Activated CD4-positive, alpha-beta T cell treated with anti-CD3 and anti-CD28 coated beads, Interleukin-2, amount 10 ng/mL, durations not matched to agents 24 days and 14 days (primary cell): ENCODE measurements around the gene RXRA. TPM values are rescaled to one million over a fixed set of nuclear protein-coding genes. Genes with fewer than 3 reads are reported as not detected.

Source experiments
- DNase-seq: peaks from one replicate; pipeline ENCODE4 v3.0.0; 2022
- H3K27ac Mint-ChIP-seq: one replicate; pipeline ENCODE4 v1.8.0; 2022; ENCODE audit warnings: mild to moderate bottlenecking, mixed read lengths
- H3K27me3 Mint-ChIP-seq: one replicate; pipeline ENCODE4 v1.8.0; 2022; ENCODE audit warnings: mixed read lengths
- H3K36me3 Mint-ChIP-seq: one replicate; pipeline ENCODE4 v1.8.0; 2022; ENCODE audit warnings: low read depth, mild to moderate bottlenecking, mixed read lengths
- H3K4me1 Mint-ChIP-seq: one replicate; pipeline ENCODE4 v1.8.0; 2021; ENCODE audit warnings: mixed read lengths
- H3K4me3 Mint-ChIP-seq: one replicate; pipeline ENCODE4 v1.8.0; 2022; ENCODE audit warnings: mild to moderate bottlenecking, moderate library complexity, mixed read lengths
- H3K9me3 Mint-ChIP-seq: one replicate; pipeline ENCODE4 v1.8.0; 2021; ENCODE audit warnings: mixed read lengths
- intact Hi-C: fragments of 100-400 bp; cut with micrococcal nuclease; formaldehyde crosslinking; loops from one replicate; pipeline ENCODE4 v1.15.1; 2023
- total RNA-seq: library from RNA; stranded (reverse); gene quantifications from 2 replicates; pipeline ENCODE4 v1.2.3, GENCODE V29; 2022

RXRA gene
- total RNA-seq, 1 donor from 2014 or later: 4.8 TPM

GRCh38 chr9:134348404-134349155, 22.3 kb downstream of the RXRA start:
- Mint-ChIP-seq H3K27ac (no peak overlapping the region), H3K4me3 (no peak overlapping the region), H3K9me3 (no peaks in the 10 kb centered on the region), H3K4me1 (peaks cover 3% of the 10 kb centered on the region), H3K27me3 (no peaks in the 10 kb centered on the region), H3K36me3 (no peaks in the 10 kb centered on the region)
- no peak for DNase-seq
- intact Hi-C loops: no loop called here

GRCh38 chr9:134349936-134350335, 23.7 kb downstream of the RXRA start:
- H3K27me3 Mint-ChIP-seq: no peaks in the 10 kb centered on the region
- H3K27ac Mint-ChIP-seq: no peak overlapping the region
- no peaks in the 10 kb centered on the region for H3K36me3 Mint-ChIP-seq
- DNase-seq: no peak
- intact Hi-C loops: no loop called here
- no peaks in the 10 kb centered on the region for H3K9me3 Mint-ChIP-seq
- H3K4me1 Mint-ChIP-seq: no peaks in the 10 kb centered on the region
- no peak overlapping the region for H3K4me3 Mint-ChIP-seq

- intact Hi-C loops: no loop called here
- H3K36me3 Mint-ChIP-seq: no peaks in the 10 kb centered on the region
- no peaks in the 10 kb centered on the region for H3K4me1 Mint-ChIP-seq
- H3K27me3 Mint-ChIP-seq: no peaks in the 10 kb centered on the region
- no peak overlapping the region for H3K4me3 Mint-ChIP-seq
- no peak overlapping the region for H3K27ac Mint-ChIP-seq
- H3K9me3 Mint-ChIP-seq: no peaks in the 10 kb centered on the region
- DNase-seq: no peak
These were observed 24.2 kb downstream of the RXRA start for GRCh38 chr9:134350416-134350994.

- Mint-ChIP-seq H3K27ac (no peak overlapping the region), H3K9me3 (no peaks in the 10 kb centered on the region), H3K4me1 (no peaks in the 10 kb centered on the region), H3K27me3 (no peaks in the 10 kb centered on the region), H3K36me3 (no peaks in the 10 kb centered on the region), H3K4me3 (no peak overlapping the region)
- intact Hi-C loops: no loop called here
- no peak for DNase-seq
These were observed 25.4 kb downstream of the RXRA start for GRCh38 chr9:134351606-134352176.

GRCh38 chr9:134352247-134352933, 26.1 kb downstream of the RXRA start:
- DNase-seq: no peak
- Mint-ChIP-seq H3K9me3 (no peaks in the 10 kb centered on the region), H3K4me3 (no peak overlapping the region), H3K27me3 (no peaks in the 10 kb centered on the region), H3K27ac (no peak overlapping the region), H3K4me1 (no peaks in the 10 kb centered on the region), H3K36me3 (no peaks in the 10 kb centered on the region)
- intact Hi-C loops: no loop called here

- DNase-seq: no peak
- intact Hi-C loops: no loop called here
- H3K27ac Mint-ChIP-seq: no peak overlapping the region
- H3K9me3 Mint-ChIP-seq: no peaks in the 10 kb centered on the region
- no peaks in the 10 kb centered on the region for H3K27me3 Mint-ChIP-seq
- no peaks in the 10 kb centered on the region for H3K4me1 Mint-ChIP-seq
- no peak overlapping the region for H3K4me3 Mint-ChIP-seq
- H3K36me3 Mint-ChIP-seq: no peaks in the 10 kb centered on the region
These were observed 27.3 kb downstream of the RXRA start for GRCh38 chr9:134353539-134353938.

- H3K4me3 Mint-ChIP-seq: no peak overlapping the region
- H3K9me3 Mint-ChIP-seq: no peaks in the 10 kb centered on the region
- no peaks in the 10 kb centered on the region for H3K27me3 Mint-ChIP-seq
- DNase-seq: no peak
- intact Hi-C loops: no loop called here
- H3K27ac Mint-ChIP-seq: no peak overlapping the region
- no peaks in the 10 kb centered on the region for H3K4me1 Mint-ChIP-seq
- no peaks in the 10 kb centered on the region for H3K36me3 Mint-ChIP-seq
These were observed 28.9 kb downstream of the RXRA start for GRCh38 chr9:134355158-134355557.

GRCh38 chr9:134355561-134356279, 29.5 kb downstream of the RXRA start:
- H3K4me1 Mint-ChIP-seq: no peaks in the 10 kb centered on the region
- H3K9me3 Mint-ChIP-seq: no peaks in the 10 kb centered on the region
- H3K4me3 Mint-ChIP-seq: no peak overlapping the region
- H3K27ac Mint-ChIP-seq: no peak overlapping the region
- H3K36me3 Mint-ChIP-seq: no peaks in the 10 kb centered on the region
- H3K27me3 Mint-ChIP-seq: no peaks in the 10 kb centered on the region
- no peak for DNase-seq
- intact Hi-C loops: no loop called here

GRCh38 chr9:134356496-134357470, 30.5 kb downstream of the RXRA start:
- Mint-ChIP-seq H3K27ac (no peak overlapping the region), H3K36me3 (no peaks in the 10 kb centered on the region)

GRCh38 chr9:134357631-134358025, 31.4 kb downstream of the RXRA start:
- Mint-ChIP-seq H3K27ac (no peak overlapping the region), H3K4me1 (no peaks in the 10 kb centered on the region), H3K36me3 (no peaks in the 10 kb centered on the region), H3K27me3 (no peaks in the 10 kb centered on the region), H3K9me3 (no peaks in the 10 kb centered on the region), H3K4me3 (no peak overlapping the region)
- no peak for DNase-seq
- intact Hi-C loops: no loop called here

More at GRCh38 chr9:134356496-134357470, 30.5 kb downstream of the RXRA start:
- DNase-seq: no peak
- no peaks in the 10 kb centered on the region for H3K4me1 Mint-ChIP-seq
- H3K27me3 Mint-ChIP-seq: no peaks in the 10 kb centered on the region
- no peaks in the 10 kb centered on the region for H3K9me3 Mint-ChIP-seq
- H3K4me3 Mint-ChIP-seq: no peak overlapping the region
- intact Hi-C loops: no loop called here

- Mint-ChIP-seq H3K36me3 (no peaks in the 10 kb centered on the region), H3K4me1 (no peaks in the 10 kb centered on the region), H3K4me3 (no peak overlapping the region), H3K27me3 (no peaks in the 10 kb centered on the region), H3K27ac (no peak overlapping the region), H3K9me3 (no peaks in the 10 kb centered on the region)
- DNase-seq: no peak
- intact Hi-C loops: no loop called here
These were observed 31.9 kb downstream of the RXRA start for GRCh38 chr9:134358026-134358661.

- intact Hi-C loops: no loop called here
- no peak for DNase-seq
- Mint-ChIP-seq H3K27me3 (no peaks in the 10 kb centered on the region), H3K9me3 (no peaks in the 10 kb centered on the region), H3K27ac (no peak overlapping the region), H3K36me3 (no peaks in the 10 kb centered on the region), H3K4me1 (no peaks in the 10 kb centered on the region), H3K4me3 (no peak overlapping the region)
These were observed 32.5 kb downstream of the RXRA start for GRCh38 chr9:134358662-134359319.
